WTC11 (cell line): ENCODE results near the gene MAPRE2. TPM values are rescaled to one million over a fixed set of nuclear protein-coding genes. Genes with fewer than 3 reads are reported as not detected.

Source experiments
- ATAC-seq: fragments of 200-7000 bp; cut with Tn5 transposase; 2 replicates; pipeline ENCODE4 v1.10.0; 2021; ENCODE audit warnings: mild to moderate bottlenecking, moderate library complexity
- CTCF ChIA-PET: fragments of 300-600 bp; sonication (Branson Sonifier 250); formaldehyde crosslinking; loops from one replicate; lab custom pipeline; 2021; ENCODE audit warnings: antibody characterized with exemption; lab: Charles Lee
- POLR2A ChIA-PET: fragments of 350-600 bp; sonication (Branson Sonifier 250); formaldehyde crosslinking; loops from one replicate; lab custom pipeline; 2021; ENCODE audit warnings: antibody characterized with exemption; lab: Charles Lee
- DNase-seq: peaks from one replicate; pipeline ENCODE4 v3.0.0; 2021; ENCODE audit warnings: low spot score
- H3K27ac Mint-ChIP-seq: 2 replicates; pipeline ENCODE4 v1.8.0; 2021; ENCODE audit warnings: mixed read lengths
- H3K27me3 Mint-ChIP-seq: 2 replicates; pipeline ENCODE4 v1.8.0; 2021; ENCODE audit warnings: low read depth, mild to moderate bottlenecking, moderate library complexity, mixed read lengths
- H3K36me3 Mint-ChIP-seq: 2 replicates; pipeline ENCODE4 v1.8.0; 2021; ENCODE audit warnings: mixed read lengths
- H3K4me1 Mint-ChIP-seq: 2 replicates; pipeline ENCODE4 v1.8.0; 2022; ENCODE audit warnings: mixed read lengths
- H3K4me3 Mint-ChIP-seq: 2 replicates; pipeline ENCODE4 v1.8.0; 2021; ENCODE audit warnings: mild to moderate bottlenecking, moderate library complexity, mixed read lengths
- H3K9me3 Mint-ChIP-seq: 2 replicates; pipeline ENCODE4 v1.8.0; 2021; ENCODE audit warnings: mixed read lengths
- AFF4 ChIP-seq: sonication (generic); formaldehyde crosslinking; IDR thresholded peaks from 2 replicates; pipeline ENCODE4 v1.8.1; 2023; ENCODE audit warnings: mild to moderate bottlenecking, missing genetic modification reagents, borderline replicate concordance
- ATF2 ChIP-seq: sonication (generic); formaldehyde crosslinking; IDR thresholded peaks from 2 replicates; pipeline ENCODE4 v1.8.1; 2022; ENCODE audit warnings: low read depth, missing genetic modification reagents, borderline replicate concordance
- CREB1 ChIP-seq: sonication (generic); formaldehyde crosslinking; IDR thresholded peaks from 2 replicates; pipeline ENCODE4 v1.8.0; 2023; ENCODE audit warnings: mild to moderate bottlenecking, missing genetic modification reagents
- E2F5 ChIP-seq: sonication (generic); formaldehyde crosslinking; IDR thresholded peaks from 2 replicates; pipeline ENCODE4 v1.8.1; 2022; ENCODE audit warnings: mild to moderate bottlenecking, moderate library complexity, missing genetic modification reagents
- FOXP1 ChIP-seq: sonication (generic); formaldehyde crosslinking; IDR thresholded peaks from 2 replicates; pipeline ENCODE4 v1.8.0; 2022; ENCODE audit warnings: missing genetic modification reagents, mild to moderate bottlenecking, moderate library complexity, borderline replicate concordance
- JAZF1 ChIP-seq: fragments of 250-450 bp; sonication (Bioruptor Pico); IDR thresholded peaks from 2 replicates; pipeline ENCODE4 v1.9.0; 2021; ENCODE audit warnings: moderate library complexity, mild to moderate bottlenecking, inconsistent platforms
- JUN ChIP-seq: sonication (generic); formaldehyde crosslinking; IDR thresholded peaks from 2 replicates; pipeline ENCODE4 v1.8.0; 2023; ENCODE audit warnings: mild to moderate bottlenecking, missing genetic modification reagents
- MYBL2 ChIP-seq: sonication (generic); formaldehyde crosslinking; IDR thresholded peaks from 2 replicates; pipeline ENCODE4 v1.8.1; 2023; ENCODE audit warnings: mild to moderate bottlenecking, moderate library complexity, missing genetic modification reagents
- RORB ChIP-seq: fragments of 250-450 bp; sonication (Bioruptor Pico); IDR thresholded peaks from 2 replicates; pipeline ENCODE4 v1.9.0; 2021; ENCODE audit warnings: mild to moderate bottlenecking
- SMAD4 ChIP-seq: sonication (generic); formaldehyde crosslinking; IDR thresholded peaks from 2 replicates; pipeline ENCODE4 v1.8.0; 2022; ENCODE audit warnings: mild to moderate bottlenecking, missing genetic modification reagents
- USF2 ChIP-seq: sonication (generic); formaldehyde crosslinking; IDR thresholded peaks from 2 replicates; pipeline ENCODE4 v1.8.1; 2023; ENCODE audit warnings: mild to moderate bottlenecking, missing genetic modification reagents, moderate library complexity
- ZNF121 ChIP-seq: sonication (generic); formaldehyde crosslinking; IDR thresholded peaks from 2 replicates; pipeline ENCODE4 v1.8.0; 2023; ENCODE audit warnings: missing genetic modification reagents
- ZNF138 ChIP-seq: sonication (generic); formaldehyde crosslinking; conservative IDR thresholded peaks from 2 replicates; pipeline ENCODE4 v1.8.1; 2022; ENCODE audit warnings: mild to moderate bottlenecking, moderate library complexity, missing genetic modification reagents
- ZNF281 ChIP-seq: sonication (generic); formaldehyde crosslinking; IDR thresholded peaks from 2 replicates; pipeline ENCODE4 v1.8.0; 2023; ENCODE audit warnings: mild to moderate bottlenecking, missing genetic modification reagents
- ZNF317 ChIP-seq: sonication (generic); formaldehyde crosslinking; IDR thresholded peaks from 2 replicates; pipeline ENCODE4 v1.8.1; 2023; ENCODE audit warnings: low read depth, mild to moderate bottlenecking, moderate library complexity, missing genetic modification reagents, borderline replicate concordance
- ZNF416 ChIP-seq: fragments of 250-450 bp; sonication (Bioruptor Pico); IDR thresholded peaks from 2 replicates; pipeline ENCODE4 v1.9.0; 2021; ENCODE audit warnings: mild to moderate bottlenecking, inconsistent platforms
- total RNA-seq: library from RNA; stranded (reverse); gene quantifications from 3 replicates; pipeline ENCODE4 v1.2.3, GENCODE V29; 2021
- TF ChIP-seq, protein P1 (sequence below): sonication (generic); formaldehyde crosslinking; IDR thresholded peaks from 2 replicates; pipeline ENCODE4 v1.8.0; 2022; ENCODE audit warnings: mild to moderate bottlenecking, missing genetic modification reagents
- TF ChIP-seq, protein P2 (sequence below): fragments of 250-450 bp; sonication (Bioruptor Pico); IDR thresholded peaks from 2 replicates; pipeline ENCODE4 v1.8.0; 2021; ENCODE audit warnings: mild to moderate bottlenecking
- TF ChIP-seq, protein P3 (sequence below): sonication (generic); formaldehyde crosslinking; conservative IDR thresholded peaks from 2 replicates; pipeline ENCODE4 v1.8.1; 2022; ENCODE audit warnings: mild to moderate bottlenecking, missing genetic modification reagents

MAPRE2 gene
- total RNA-seq, 1 experiment from 2014 or later: 20.4 TPM

GRCh38 chr18:34995746-34996145 lies 45.5 kb upstream of the MAPRE2 start:
- ChIA-PET POLR2A (no interaction called here), CTCF (no interaction called here)
- Mint-ChIP-seq H3K4me3 (no peak overlapping the region), H3K4me1 (peaks cover 23% of the 10 kb centered on the region), H3K27me3 (0 out of 2 replicates have a peak, but pooled peaks cover 3% of the 10 kb centered on the region), H3K36me3 (peaks cover 15% of the 10 kb centered on the region), H3K27ac (no peak overlapping the region), H3K9me3 (peaks cover 16% of the 10 kb centered on the region)
- no peak for DNase-seq
- TF ChIP-seq, protein P1, sequence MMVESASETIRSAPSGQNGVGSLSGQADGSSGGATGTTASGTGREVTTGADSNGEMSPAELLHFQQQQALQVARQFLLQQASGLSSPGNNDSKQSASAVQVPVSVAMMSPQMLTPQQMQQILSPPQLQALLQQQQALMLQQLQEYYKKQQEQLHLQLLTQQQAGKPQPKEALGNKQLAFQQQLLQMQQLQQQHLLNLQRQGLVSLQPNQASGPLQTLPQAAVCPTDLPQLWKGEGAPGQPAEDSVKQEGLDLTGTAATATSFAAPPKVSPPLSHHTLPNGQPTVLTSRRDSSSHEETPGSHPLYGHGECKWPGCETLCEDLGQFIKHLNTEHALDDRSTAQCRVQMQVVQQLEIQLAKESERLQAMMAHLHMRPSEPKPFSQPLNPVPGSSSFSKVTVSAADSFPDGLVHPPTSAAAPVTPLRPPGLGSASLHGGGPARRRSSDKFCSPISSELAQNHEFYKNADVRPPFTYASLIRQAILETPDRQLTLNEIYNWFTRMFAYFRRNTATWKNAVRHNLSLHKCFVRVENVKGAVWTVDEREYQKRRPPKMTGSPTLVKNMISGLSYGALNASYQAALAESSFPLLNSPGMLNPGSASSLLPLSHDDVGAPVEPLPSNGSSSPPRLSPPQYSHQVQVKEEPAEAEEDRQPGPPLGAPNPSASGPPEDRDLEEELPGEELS (CRISPR knock-in tag): no peak
- TF ChIP-seq, protein P2, sequence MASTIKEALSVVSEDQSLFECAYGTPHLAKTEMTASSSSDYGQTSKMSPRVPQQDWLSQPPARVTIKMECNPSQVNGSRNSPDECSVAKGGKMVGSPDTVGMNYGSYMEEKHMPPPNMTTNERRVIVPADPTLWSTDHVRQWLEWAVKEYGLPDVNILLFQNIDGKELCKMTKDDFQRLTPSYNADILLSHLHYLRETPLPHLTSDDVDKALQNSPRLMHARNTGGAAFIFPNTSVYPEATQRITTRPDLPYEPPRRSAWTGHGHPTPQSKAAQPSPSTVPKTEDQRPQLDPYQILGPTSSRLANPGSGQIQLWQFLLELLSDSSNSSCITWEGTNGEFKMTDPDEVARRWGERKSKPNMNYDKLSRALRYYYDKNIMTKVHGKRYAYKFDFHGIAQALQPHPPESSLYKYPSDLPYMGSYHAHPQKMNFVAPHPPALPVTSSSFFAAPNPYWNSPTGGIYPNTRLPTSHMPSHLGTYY: no peak
- no peak for TF ChIP-seq ZNF138 (CRISPR knock-in tag)
- no peak for TF ChIP-seq JUN
- TF ChIP-seq JAZF1 (CRISPR knock-in tag): no peak
- no peak for TF ChIP-seq ZNF281 (CRISPR knock-in tag)
- no peak for TF ChIP-seq FOXP1
- TF ChIP-seq ZNF416: no peak
- no peak for TF ChIP-seq SMAD4
- TF ChIP-seq CREB1 (CRISPR knock-in tag): no peak
- TF ChIP-seq E2F5 (CRISPR knock-in tag): no peak
- no peak for ATAC-seq

- H3K27ac Mint-ChIP-seq: no peak overlapping the region
- peaks cover 16% of the 10 kb centered on the region for H3K9me3 Mint-ChIP-seq
- DNase-seq: no peak
- H3K36me3 Mint-ChIP-seq: peaks cover 15% of the 10 kb centered on the region
- ChIA-PET POLR2A (no interaction called here), CTCF (interaction anchor here (1.4 kb wide), 1 partner anchor 128 kb away, joined by 3 read pairs; no protein-coding TSS in a partner anchor)
- no peak overlapping the region for H3K4me3 Mint-ChIP-seq
- no peak for ATAC-seq
- H3K4me1 Mint-ChIP-seq: peaks cover 23% of the 10 kb centered on the region
- H3K27me3 Mint-ChIP-seq: 0 out of 2 replicates have a peak, but pooled peaks cover 3% of the 10 kb centered on the region
- TF ChIP-seq ATF2 (CRISPR knock-in tag) (no peak), RORB (CRISPR knock-in tag) (no peak), AFF4 (CRISPR knock-in tag) (no peak), USF2 (CRISPR knock-in tag) (no peak), ZNF317 (CRISPR knock-in tag) (no peak), MYBL2 (no peak), ZNF121 (CRISPR knock-in tag) (no peak), ZNF281 (CRISPR knock-in tag) (no peak)
- TF ChIP-seq, protein P3, sequence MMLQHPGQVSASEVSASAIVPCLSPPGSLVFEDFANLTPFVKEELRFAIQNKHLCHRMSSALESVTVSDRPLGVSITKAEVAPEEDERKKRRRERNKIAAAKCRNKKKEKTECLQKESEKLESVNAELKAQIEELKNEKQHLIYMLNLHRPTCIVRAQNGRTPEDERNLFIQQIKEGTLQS (CRISPR knock-in tag): no peak
Measured at GRCh38 chr18:34998661-34999060, 42.6 kb upstream of the MAPRE2 start.
